ENCODE data around the gene CCDC63.

DNA sequence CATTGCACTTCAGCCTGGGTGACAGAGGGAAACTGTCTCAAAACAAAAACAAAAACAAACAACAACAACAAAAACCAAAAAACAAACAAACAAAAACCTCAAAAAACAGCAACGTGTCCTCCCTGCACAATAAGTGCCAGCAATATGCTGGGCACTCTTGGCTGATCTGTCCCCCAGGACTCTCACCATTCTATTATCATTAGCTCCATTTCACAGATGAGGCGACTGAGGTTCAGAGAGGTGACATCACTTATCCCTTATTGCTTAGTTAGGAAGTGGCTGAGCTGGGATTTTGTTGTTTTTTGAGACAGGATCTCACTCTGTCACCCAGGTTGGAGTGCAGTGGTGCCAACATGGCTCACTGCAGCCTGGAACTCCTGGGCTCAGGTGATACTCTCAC lies 33.0 kb upstream of the CCDC63 start:
- TF ChIP-seq, protein P1, sequence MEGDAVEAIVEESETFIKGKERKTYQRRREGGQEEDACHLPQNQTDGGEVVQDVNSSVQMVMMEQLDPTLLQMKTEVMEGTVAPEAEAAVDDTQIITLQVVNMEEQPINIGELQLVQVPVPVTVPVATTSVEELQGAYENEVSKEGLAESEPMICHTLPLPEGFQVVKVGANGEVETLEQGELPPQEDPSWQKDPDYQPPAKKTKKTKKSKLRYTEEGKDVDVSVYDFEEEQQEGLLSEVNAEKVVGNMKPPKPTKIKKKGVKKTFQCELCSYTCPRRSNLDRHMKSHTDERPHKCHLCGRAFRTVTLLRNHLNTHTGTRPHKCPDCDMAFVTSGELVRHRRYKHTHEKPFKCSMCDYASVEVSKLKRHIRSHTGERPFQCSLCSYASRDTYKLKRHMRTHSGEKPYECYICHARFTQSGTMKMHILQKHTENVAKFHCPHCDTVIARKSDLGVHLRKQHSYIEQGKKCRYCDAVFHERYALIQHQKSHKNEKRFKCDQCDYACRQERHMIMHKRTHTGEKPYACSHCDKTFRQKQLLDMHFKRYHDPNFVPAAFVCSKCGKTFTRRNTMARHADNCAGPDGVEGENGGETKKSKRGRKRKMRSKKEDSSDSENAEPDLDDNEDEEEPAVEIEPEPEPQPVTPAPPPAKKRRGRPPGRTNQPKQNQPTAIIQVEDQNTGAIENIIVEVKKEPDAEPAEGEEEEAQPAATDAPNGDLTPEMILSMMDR (IDR thresholded peaks at IDR 0.05), result no peak
- TF ChIP-seq EP300 (IDR thresholded peaks at IDR 0.05), result no peak
- no peak for TF ChIP-seq POLR2A (IDR thresholded peaks at IDR 0.05)
- TF ChIP-seq POLR2AphosphoS5 (IDR thresholded peaks at IDR 0.05), result no peak

All from gastroesophageal sphincter (tissue), 3 donors.